ENCODE measurements around the gene HOXD9.

HOXD9 gene

GRCh38 chr2:176155356-176156044, 33.0 kb downstream of the HOXD9 start:
- DNase-seq = no peak

DNA sequence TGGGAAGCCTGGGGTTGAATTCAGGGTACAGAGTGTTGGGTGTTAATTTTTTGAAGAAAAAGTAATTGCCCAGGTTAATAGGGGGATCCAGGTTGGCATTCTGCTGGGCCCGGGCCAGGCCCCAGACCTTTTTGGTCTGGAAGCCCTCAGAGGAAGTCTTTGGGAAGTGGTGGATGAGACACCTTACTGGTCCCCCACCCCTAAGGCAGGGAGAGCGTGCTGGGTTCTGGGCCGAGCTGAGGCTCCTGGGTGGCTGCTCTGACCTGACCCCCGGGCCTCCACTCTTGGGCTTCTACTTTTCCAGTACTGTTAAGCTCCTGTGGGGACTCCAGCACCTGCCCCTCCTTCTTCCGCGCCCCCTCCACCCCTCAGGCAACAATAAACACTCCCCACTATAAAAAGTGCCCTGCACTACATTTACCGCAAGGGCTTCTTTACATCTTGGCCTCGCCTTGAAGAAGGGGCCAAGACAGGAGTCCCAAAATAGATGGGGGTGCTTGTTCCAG, 33.8 kb downstream of the HOXD9 start:
- no peak for DNase-seq

- DNase-seq = no peak
Measured at GRCh38 chr2:176156807-176157498, 34.4 kb downstream of the HOXD9 start, which contains the start of gene HOXD3. TSS of gene HOXD3 (plus strand) at chr2:176157307. CDS start at chr2:176169115, 11,808 bp downstream.

DNA sequence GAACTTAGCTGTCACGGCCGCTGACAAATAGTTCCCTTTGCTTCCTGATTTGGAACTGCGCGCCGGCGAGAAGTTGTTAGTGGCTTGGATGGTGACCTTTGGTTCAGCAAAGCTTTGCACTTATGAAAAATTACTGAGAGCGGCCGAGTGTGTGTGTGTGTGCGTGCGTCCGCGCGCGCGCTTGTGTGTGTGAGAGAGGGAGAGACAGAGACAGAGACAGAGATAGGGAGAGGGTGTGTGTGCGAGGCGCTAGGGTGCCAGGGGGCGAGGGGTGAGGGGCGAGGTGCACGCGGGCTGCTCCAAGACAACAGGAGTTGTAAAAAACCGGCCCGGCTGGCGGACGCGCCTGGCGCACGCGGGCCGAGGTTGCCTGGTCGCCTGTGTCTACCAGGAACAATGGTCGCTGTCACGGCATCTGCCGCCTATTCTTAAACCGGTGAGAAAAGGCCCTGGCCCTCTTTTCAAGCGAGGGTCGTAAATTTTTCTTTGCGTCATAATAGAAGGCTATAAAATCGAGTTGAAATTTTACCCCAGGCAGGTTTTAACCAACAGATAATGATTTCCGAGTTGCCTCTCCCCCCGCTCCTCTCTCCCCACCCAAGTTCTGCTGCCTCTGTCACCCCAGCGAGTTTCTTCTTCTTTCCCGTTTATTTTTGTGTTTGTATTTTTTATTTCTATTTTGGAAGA, 35.1 kb downstream of the HOXD9 start:
- no peak for DNase-seq

- no peak for DNase-seq
Measured at GRCh38 chr2:176158186-176158591, 35.7 kb downstream of the HOXD9 start.

DNA sequence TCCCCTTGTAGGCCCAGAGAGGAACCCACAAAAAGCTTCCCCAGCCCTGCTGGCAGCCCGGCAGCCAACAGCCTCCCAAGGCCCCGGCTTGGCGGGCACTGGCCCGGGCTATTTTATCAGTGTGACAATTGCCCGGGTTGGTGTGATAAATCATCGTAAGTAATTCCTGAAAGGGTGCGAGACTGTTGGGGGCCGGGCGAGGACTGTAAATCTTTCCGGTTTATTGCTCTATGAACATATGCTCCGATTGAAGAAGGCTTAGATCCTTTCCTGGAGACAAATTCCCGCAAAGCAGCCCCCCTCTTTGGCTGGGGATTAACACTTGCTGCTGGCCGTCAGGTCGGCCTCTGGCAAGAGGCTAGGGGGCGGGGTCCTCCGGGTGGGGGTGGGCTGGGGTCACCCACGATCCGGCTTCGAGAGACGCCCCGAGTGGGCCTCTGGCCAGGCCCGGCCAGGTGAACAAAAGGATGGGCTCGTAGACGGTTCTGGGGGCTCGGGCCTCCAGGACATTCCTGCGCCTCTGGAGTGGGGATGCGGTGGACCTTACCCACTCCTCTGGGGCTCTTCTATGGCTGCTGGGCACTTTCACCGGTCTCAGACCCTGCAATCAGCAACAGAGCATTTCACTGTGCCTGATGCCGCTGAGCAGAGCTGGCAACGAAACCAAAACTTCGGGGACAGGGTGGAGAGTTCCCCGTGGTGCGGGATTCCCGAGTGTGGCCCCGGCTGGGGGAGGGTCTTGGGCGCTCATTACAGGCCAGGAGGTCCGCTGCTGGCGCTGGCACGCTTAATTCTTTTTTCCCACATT, 36.5 kb downstream of the HOXD9 start:
- DNase-seq = no peak

DNA sequence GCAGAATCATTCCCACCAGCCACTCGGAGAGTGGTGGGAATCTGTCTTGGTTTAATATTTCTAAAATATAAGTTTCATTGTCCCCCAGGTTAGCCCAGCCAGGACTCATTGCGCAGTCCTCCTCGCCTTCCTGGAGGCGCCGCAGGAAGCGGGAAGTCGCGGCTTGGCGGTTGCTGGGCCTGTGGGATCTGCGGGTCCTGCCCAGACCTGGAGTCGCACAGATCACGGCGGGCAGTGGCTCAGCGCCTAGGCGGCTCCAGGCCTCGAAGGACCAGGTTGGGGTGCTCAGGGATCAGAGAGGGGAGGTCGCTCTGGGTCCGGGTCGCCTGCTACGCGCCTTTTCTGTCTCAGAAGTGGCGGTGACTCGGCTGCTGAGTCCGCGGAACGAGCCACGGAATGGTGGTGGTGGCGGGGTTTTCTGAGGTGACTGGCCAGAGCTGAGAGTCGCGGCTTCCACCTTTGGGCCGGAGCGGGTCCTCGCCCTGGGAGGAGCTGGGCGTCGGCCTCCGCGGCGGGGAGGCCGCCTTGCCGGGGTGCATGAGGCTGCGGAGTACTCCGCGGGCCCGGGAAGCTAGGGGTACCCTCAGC, 37.2 kb downstream of the HOXD9 start:
- DNase-seq = no peak

DNA sequence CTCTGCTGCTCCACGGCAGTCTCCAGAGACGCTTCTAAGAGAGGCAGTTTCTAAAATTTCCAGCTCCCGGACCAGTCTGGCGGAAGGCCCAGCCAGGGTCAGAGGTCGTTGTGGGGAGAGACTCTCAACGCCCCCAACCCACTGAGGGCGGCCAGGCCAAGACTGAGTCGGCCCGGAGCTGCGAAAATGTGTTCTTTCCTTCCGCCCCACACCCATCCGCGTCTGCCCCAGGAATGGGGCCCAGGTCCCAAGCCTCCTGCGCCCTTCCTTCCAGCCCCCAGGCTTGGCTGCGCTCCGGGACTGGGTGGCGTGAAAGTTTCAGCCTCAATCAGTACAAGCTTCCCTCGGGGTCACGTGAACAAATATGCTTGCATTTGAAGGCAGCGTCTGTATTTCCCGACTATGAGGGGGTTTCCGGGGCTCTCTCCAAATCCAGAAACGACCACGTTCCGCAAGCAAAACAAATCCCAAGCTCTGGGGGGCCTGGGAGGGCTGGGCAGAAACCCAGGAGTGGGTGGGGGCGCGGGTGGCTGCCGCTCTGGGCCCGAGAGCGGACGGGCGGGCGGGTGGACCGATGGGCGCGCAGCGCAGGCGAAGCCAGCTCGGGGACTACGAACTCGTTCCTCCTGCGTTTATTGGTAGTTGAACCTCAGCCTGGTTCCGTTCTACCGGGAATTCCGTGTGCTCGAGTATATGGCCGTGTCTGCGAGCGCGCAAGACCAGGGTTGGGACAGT, 37.9 kb downstream of the HOXD9 start:
- no peak for DNase-seq

DNA sequence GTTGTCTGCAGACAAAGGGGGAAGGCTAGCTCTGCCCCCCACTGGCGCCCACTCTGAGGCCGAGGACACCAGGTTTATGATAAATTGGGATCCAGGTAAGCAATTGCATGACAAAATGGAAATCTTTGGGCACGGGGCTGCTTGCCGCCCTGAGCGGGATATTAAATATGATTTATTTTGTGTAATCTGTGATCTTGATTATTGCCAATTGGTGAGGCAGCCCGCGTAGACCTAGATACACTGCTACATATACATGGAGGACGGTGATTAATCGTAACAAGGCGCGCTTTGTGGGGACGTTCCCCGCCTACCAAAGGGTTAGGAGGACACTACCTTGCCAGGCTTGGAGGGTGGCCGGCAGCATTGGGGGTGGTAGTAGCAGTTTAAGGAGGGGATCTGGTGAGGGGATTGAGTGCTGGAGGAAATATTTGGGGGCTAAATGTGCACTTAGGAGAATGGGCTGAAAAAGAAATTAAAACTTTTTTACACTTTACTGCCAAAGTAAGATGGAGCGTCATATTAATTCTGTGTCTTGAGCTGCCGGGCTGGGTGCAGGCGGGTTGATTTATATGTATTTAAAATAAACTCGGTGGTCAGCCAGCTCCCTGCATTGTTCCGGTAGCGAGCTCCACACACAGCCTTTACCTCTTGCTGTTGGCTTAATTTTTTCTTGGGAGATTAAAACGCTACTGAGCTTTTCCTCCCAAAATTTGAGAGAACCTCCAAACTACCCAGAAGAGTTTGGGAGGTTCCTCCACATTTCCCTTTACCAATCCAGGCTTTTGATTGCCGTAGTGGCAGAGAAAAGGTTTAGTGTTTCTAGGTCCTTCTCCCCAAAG, 38.7 kb downstream of the HOXD9 start:
- DNase-seq = no peak

DNA sequence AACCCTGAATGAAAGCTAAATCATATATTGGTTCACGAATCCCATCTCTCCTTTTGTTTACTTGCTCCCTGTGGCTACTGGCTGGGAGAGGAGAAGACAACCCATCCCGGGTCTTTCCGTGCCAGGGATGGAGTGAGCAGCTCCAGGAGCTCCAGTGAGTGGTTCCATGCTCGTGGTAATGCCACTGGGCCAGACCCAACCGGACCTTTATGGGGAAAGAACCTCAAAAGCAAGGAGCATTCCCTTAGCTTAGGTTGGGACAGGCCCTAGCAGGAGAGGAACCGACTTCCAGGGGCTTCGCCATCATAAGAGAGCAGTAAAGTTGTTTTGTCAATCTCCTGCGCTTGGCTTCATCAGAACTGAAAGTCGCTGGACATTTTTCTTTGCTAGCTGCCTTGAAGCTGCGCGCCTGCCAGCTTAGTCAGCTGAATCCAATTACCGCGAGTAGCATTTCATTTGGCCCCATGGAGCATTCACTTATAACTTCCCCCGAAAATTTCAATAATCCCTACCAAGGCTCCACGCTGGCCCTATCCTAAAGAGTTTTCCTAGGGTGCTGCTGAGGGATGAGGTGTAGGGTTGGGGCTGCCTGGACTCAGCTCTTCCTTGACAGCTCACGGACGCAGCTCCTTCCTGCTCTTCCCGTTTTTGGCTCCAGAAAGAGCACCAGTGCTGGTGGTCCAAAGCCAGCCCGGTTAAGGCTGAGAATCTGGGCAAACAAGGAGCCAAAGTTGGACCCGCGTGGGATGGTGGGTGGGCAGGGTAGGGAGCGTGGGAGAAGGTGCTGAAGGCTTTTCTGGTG, 39.5 kb downstream of the HOXD9 start:
- no peak for DNase-seq

DNA sequence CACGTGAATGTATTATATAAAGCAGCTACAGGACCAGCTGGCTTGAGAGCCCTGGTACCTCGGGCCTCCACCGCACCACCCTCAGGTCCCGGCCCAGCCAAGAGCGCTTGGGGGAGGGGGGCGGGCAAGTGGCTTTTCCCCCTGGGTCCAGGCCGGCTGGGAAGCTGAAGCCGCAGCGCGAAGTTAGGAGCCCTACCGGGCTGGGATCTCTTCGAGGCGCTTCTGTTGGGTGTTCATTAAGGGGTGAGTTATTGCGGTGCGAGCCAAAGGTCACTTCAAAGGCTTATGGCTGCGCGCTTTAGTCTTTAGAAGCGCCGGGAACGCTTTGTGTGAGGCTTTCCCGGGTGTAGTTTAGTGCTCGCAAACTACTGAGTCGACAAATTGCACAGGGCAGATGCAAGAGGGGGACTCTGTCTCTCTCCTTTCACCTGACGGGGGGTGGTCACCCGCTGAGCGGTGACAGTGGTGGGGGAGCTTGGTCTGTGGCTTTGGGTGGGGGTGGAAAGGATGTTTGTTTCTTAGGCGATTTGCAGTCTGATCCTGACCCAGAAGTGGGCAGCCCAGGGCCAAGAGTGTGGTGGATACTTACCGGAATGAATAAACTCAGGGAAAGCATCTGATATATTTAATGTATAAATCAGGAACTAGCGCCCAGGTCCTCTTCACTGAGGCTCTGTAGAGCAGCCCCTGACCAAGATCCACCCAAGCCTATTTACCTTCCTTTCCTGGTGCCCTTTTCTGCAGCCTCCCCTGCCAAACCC, 40.6 kb downstream of the HOXD9 start:
- DNase-seq = no peak

GRCh38 chr2:176163672-176164056, 41.1 kb downstream of the HOXD9 start:
- no peak for DNase-seq

DNA sequence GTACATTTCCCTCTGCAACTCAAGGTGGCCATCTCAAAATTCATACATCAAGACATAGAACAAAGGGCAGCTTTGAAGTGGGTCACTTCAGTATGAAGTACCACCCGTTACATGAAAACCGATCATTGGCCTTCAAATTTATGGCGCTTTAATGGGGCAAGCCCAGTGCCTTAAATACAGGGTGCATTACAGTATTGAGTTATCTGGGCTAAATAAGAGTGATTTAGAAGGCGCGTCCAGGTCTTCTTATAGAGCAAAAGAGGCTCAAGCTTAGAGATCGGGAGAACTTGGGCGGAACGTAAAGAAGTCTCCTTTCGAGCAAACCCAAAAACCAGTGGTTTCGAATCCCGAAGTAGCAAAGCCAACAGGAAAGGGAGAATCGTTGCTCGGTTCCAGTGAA, 41.7 kb downstream of the HOXD9 start:
- no peak for DNase-seq

GRCh38 chr2:176164611-176165369, 42.3 kb downstream of the HOXD9 start:
- no peak for DNase-seq

DNA sequence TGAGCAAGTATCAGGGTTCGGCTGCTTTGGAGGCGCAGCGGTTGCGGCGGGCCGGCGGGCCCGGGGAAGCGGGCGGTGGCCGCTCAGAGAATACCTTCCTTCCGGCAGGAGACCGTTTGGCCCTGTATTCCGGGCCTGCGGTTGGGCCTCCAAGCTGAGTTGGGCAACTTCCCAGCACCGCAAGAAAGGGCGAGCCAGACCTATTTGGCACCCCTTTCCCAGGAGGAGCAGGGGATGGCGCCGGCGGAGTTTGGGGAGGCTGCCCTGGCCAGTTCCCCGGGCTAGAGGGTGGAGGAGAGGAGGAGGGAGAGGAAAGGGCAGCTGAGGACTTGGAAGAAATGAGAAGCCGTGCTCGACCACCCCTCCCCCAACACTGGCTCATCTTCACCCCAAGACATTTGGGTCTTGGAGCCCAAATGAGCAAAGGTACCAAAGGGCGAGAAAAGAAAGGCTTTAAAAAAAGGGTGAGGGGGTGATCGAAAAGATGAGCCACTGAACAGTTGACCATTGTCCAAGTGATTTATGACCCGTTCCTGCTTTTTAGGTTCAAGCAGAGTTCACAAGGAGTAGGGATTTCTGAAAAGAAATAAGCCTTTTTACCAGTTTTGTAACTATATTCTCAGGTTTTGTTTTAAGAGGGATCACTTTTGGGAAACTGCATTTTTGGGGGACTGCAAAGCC, 43.0 kb downstream of the HOXD9 start:
- DNase-seq = no peak

- DNase-seq = no peak
Measured at GRCh38 chr2:176166272-176166671, 43.8 kb downstream of the HOXD9 start.

DNA sequence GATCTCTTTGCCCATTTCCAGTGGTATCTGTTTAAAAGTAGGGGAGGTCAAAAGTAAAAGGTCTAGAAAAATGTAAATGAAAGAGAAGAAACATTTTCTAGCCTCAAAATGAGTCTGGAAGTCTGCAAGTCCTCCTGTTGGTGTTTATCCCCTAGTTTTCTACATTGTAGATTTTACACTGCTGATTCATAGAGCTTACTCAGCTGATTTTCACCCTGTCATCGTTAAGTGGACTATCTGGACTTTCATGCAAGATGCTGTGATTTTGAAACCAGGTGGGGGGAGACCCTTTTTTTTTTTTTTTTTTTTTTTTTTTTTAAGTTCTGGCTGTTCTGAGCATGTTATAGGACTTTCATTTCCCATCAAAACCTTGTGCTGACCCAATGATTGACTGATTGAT, 44.9 kb downstream of the HOXD9 start:
- DNase-seq = no peak

- DNase-seq = no peak
Measured at GRCh38 chr2:176169181-176169580, 46.7 kb downstream of the HOXD9 start.
